ENCODE data around the gene SLC16A5.

- TF ChIP-seq, protein P1, sequence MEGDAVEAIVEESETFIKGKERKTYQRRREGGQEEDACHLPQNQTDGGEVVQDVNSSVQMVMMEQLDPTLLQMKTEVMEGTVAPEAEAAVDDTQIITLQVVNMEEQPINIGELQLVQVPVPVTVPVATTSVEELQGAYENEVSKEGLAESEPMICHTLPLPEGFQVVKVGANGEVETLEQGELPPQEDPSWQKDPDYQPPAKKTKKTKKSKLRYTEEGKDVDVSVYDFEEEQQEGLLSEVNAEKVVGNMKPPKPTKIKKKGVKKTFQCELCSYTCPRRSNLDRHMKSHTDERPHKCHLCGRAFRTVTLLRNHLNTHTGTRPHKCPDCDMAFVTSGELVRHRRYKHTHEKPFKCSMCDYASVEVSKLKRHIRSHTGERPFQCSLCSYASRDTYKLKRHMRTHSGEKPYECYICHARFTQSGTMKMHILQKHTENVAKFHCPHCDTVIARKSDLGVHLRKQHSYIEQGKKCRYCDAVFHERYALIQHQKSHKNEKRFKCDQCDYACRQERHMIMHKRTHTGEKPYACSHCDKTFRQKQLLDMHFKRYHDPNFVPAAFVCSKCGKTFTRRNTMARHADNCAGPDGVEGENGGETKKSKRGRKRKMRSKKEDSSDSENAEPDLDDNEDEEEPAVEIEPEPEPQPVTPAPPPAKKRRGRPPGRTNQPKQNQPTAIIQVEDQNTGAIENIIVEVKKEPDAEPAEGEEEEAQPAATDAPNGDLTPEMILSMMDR (IDR thresholded peaks at IDR 0.05): no peak
- TF ChIP-seq POLR2A (IDR thresholded peaks at IDR 0.05): no peak
These were observed 8.8 kb upstream of the SLC16A5 start for GRCh38 chr17:75079023-75079373.
